ENCODE data around the gene PFKM.
A peak's percentile ranks its signal among the peaks of the same experiment; 100 is the strongest.

The PFKM gene

GRCh38 chr12:48119078-48119833 is at the start of gene PFKM:
Gene PFKM (plus strand): TSS chr12:48119364. CDS start chr12:48122775, 3,411 bp downstream.
- no peaks in the 10 kb centered on the region for H3K9me3 Mint-ChIP-seq
- H3K36me3 Mint-ChIP-seq (ENCODE audit: insufficient read depth) = peaks cover 1% of the 10 kb centered on the region
- H3K27me3 Mint-ChIP-seq = peaks cover 16% of the 10 kb centered on the region
- peak within 1 kb of the TSS; percentile 93 for H3K4me3 Mint-ChIP-seq
- H3K4me1 Mint-ChIP-seq = peaks cover 13% of the 10 kb centered on the region
- peak within 1 kb of the TSS; percentile 68 for H3K27ac Mint-ChIP-seq (ENCODE audit: low read depth)
- ATAC-seq (replicated peaks; ENCODE audit: extremely low read depth, poor library complexity, severe bottlenecking) (peak; percentile 93), DNase-seq (ENCODE audit: low spot score in 2 of 2) (peak; percentile 22 to 24)

GRCh38 chr12:48070033-48070432 is 49.1 kb upstream of the PFKM start:
- H3K4me1 Mint-ChIP-seq = peaks cover 4% of the 10 kb centered on the region
- H3K4me3 Mint-ChIP-seq = no peak overlapping the region
- H3K36me3 Mint-ChIP-seq (ENCODE audit: insufficient read depth) = peaks cover 41% of the 10 kb centered on the region
- no peaks in the 10 kb centered on the region for H3K27me3 Mint-ChIP-seq
- ATAC-seq (replicated peaks; ENCODE audit: extremely low read depth, poor library complexity, severe bottlenecking) = no peak
- DNase-seq (ENCODE audit: low spot score in 2 of 2) = no peak
- H3K27ac Mint-ChIP-seq (ENCODE audit: low read depth) = no peak overlapping the region
- H3K9me3 Mint-ChIP-seq = no peaks in the 10 kb centered on the region

DNA sequence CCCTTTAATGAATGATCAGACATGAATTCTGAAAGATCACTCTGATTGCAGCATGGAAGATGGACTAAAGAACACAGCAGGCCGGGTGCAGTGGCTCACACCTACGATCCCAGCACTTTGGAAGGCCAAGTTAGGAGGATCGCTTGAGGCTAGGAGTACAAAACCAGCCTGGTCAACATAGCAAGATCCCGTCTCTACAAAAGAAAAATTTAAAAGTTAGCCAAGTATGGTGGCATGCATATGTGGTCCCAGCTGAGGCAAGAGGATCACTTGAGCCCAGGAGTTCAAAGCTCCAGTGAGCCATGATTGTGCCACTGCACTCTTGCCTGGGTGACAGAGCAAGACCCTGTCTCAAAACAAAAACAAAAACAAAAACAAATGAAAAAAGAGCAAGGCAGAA is 48.4 kb upstream of the PFKM start:
- no peak overlapping the region for H3K27ac Mint-ChIP-seq (ENCODE audit: low read depth)
- H3K4me3 Mint-ChIP-seq = no peak overlapping the region
- H3K4me1 Mint-ChIP-seq = peaks cover 4% of the 10 kb centered on the region
- no peak for DNase-seq (ENCODE audit: low spot score in 2 of 2)
- H3K36me3 Mint-ChIP-seq (ENCODE audit: insufficient read depth) = peaks cover 36% of the 10 kb centered on the region
- no peaks in the 10 kb centered on the region for H3K27me3 Mint-ChIP-seq
- no peak for ATAC-seq (replicated peaks; ENCODE audit: extremely low read depth, poor library complexity, severe bottlenecking)
- H3K9me3 Mint-ChIP-seq = no peaks in the 10 kb centered on the region

GRCh38 chr12:48071808-48072207 is 47.4 kb upstream of the PFKM start:
- peaks cover 30% of the 10 kb centered on the region for H3K36me3 Mint-ChIP-seq (ENCODE audit: insufficient read depth)

DNA sequence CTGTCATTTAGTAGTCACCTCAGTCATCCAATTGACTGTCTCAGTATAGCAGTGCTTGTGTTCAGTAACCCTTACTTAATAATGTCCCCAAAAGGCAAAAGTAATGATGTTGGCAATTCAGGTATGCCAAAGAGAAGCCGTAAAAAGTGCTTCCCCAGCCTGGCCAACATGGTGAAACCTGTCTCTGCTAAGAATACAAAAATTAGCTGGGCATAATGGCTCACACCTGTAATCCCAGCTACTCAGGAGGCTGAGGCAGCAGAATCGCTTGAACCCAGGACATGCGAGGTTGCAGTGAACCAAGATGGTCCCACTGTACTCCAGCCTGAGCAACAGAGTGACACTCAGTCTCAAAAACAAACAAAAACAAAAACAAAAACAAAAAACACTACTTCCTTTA is 46.9 kb upstream of the PFKM start:
- DNase-seq (ENCODE audit: low spot score in 2 of 2) (no peak), ATAC-seq (replicated peaks; ENCODE audit: extremely low read depth, poor library complexity, severe bottlenecking) (no peak)
- H3K4me1 Mint-ChIP-seq = peaks cover 7% of the 10 kb centered on the region
- no peak overlapping the region for H3K4me3 Mint-ChIP-seq
- no peaks in the 10 kb centered on the region for H3K9me3 Mint-ChIP-seq
- H3K36me3 Mint-ChIP-seq (ENCODE audit: insufficient read depth) = peaks cover 29% of the 10 kb centered on the region
- no peak overlapping the region for H3K27ac Mint-ChIP-seq (ENCODE audit: low read depth)
- no peaks in the 10 kb centered on the region for H3K27me3 Mint-ChIP-seq

More at GRCh38 chr12:48071808-48072207, 47.4 kb upstream of the PFKM start:
- ATAC-seq (replicated peaks; ENCODE audit: extremely low read depth, poor library complexity, severe bottlenecking) = no peak
- no peak for DNase-seq (ENCODE audit: low spot score in 2 of 2)
- Mint-ChIP-seq H3K4me3 (no peak overlapping the region), H3K27ac (ENCODE audit: low read depth) (no peak overlapping the region), H3K27me3 (no peaks in the 10 kb centered on the region), H3K9me3 (no peaks in the 10 kb centered on the region), H3K4me1 (peaks cover 5% of the 10 kb centered on the region)

- H3K36me3 Mint-ChIP-seq (ENCODE audit: insufficient read depth) = peaks cover 26% of the 10 kb centered on the region
- DNase-seq (ENCODE audit: low spot score in 2 of 2) (no peak), ATAC-seq (replicated peaks; ENCODE audit: extremely low read depth, poor library complexity, severe bottlenecking) (no peak)
- no peak overlapping the region for H3K4me3 Mint-ChIP-seq
- no peaks in the 10 kb centered on the region for H3K27me3 Mint-ChIP-seq
- no peak overlapping the region for H3K27ac Mint-ChIP-seq (ENCODE audit: low read depth)
- H3K9me3 Mint-ChIP-seq = no peaks in the 10 kb centered on the region
- peaks cover 6% of the 10 kb centered on the region for H3K4me1 Mint-ChIP-seq
Observed at GRCh38 chr12:48074266-48074665, 44.9 kb upstream of the PFKM start.

GRCh38 chr12:48075832-48076231 is 43.3 kb upstream of the PFKM start:
- no peak overlapping the region for H3K4me3 Mint-ChIP-seq
- H3K36me3 Mint-ChIP-seq (ENCODE audit: insufficient read depth) = peaks cover 20% of the 10 kb centered on the region
- no peak overlapping the region for H3K27ac Mint-ChIP-seq (ENCODE audit: low read depth)
- no peak for ATAC-seq (replicated peaks; ENCODE audit: extremely low read depth, poor library complexity, severe bottlenecking)
- no peak for DNase-seq (ENCODE audit: low spot score in 2 of 2)
- no peaks in the 10 kb centered on the region for H3K9me3 Mint-ChIP-seq
- peaks cover 6% of the 10 kb centered on the region for H3K4me1 Mint-ChIP-seq
- H3K27me3 Mint-ChIP-seq = no peaks in the 10 kb centered on the region

GRCh38 chr12:48077111-48077510 is 42.1 kb upstream of the PFKM start:
- H3K4me3 Mint-ChIP-seq = no peak overlapping the region
- peaks cover 6% of the 10 kb centered on the region for H3K4me1 Mint-ChIP-seq
- H3K36me3 Mint-ChIP-seq (ENCODE audit: insufficient read depth) = peaks cover 20% of the 10 kb centered on the region
- H3K27me3 Mint-ChIP-seq = no peaks in the 10 kb centered on the region
- ATAC-seq (replicated peaks; ENCODE audit: extremely low read depth, poor library complexity, severe bottlenecking) (no peak), DNase-seq (ENCODE audit: low spot score in 2 of 2) (no peak)
- H3K9me3 Mint-ChIP-seq = no peaks in the 10 kb centered on the region
- no peak overlapping the region for H3K27ac Mint-ChIP-seq (ENCODE audit: low read depth)

- no peaks in the 10 kb centered on the region for H3K9me3 Mint-ChIP-seq
- H3K4me3 Mint-ChIP-seq = no peak overlapping the region
- DNase-seq (ENCODE audit: low spot score in 2 of 2) (no peak), ATAC-seq (replicated peaks; ENCODE audit: extremely low read depth, poor library complexity, severe bottlenecking) (no peak)
- H3K27ac Mint-ChIP-seq (ENCODE audit: low read depth) = no peak overlapping the region
- peaks cover 24% of the 10 kb centered on the region for H3K36me3 Mint-ChIP-seq (ENCODE audit: insufficient read depth)
- peaks cover 6% of the 10 kb centered on the region for H3K4me1 Mint-ChIP-seq
- no peaks in the 10 kb centered on the region for H3K27me3 Mint-ChIP-seq
Observed at GRCh38 chr12:48078901-48079300, 40.3 kb upstream of the PFKM start.

GRCh38 chr12:48080285-48080684 is 38.9 kb upstream of the PFKM start:
- H3K4me1 Mint-ChIP-seq = peaks cover 11% of the 10 kb centered on the region

GRCh38 chr12:48080821-48081220 is 38.3 kb upstream of the PFKM start:
- no peak overlapping the region for H3K27ac Mint-ChIP-seq (ENCODE audit: low read depth)
- DNase-seq (ENCODE audit: low spot score in 2 of 2) (no peak), ATAC-seq (replicated peaks; ENCODE audit: extremely low read depth, poor library complexity, severe bottlenecking) (no peak)
- no peaks in the 10 kb centered on the region for H3K9me3 Mint-ChIP-seq
- H3K27me3 Mint-ChIP-seq = no peaks in the 10 kb centered on the region
- H3K36me3 Mint-ChIP-seq (ENCODE audit: insufficient read depth) = peaks cover 27% of the 10 kb centered on the region
- peaks cover 11% of the 10 kb centered on the region for H3K4me1 Mint-ChIP-seq
- no peak overlapping the region for H3K4me3 Mint-ChIP-seq

More at GRCh38 chr12:48080285-48080684, 38.9 kb upstream of the PFKM start:
- peaks cover 24% of the 10 kb centered on the region for H3K36me3 Mint-ChIP-seq (ENCODE audit: insufficient read depth)
- H3K27ac Mint-ChIP-seq (ENCODE audit: low read depth) = no peak overlapping the region
- H3K27me3 Mint-ChIP-seq = no peaks in the 10 kb centered on the region
- H3K4me3 Mint-ChIP-seq = no peak overlapping the region
- no peak for ATAC-seq (replicated peaks; ENCODE audit: extremely low read depth, poor library complexity, severe bottlenecking)
- DNase-seq (ENCODE audit: low spot score in 2 of 2) = no peak
- H3K9me3 Mint-ChIP-seq = no peaks in the 10 kb centered on the region

DNA sequence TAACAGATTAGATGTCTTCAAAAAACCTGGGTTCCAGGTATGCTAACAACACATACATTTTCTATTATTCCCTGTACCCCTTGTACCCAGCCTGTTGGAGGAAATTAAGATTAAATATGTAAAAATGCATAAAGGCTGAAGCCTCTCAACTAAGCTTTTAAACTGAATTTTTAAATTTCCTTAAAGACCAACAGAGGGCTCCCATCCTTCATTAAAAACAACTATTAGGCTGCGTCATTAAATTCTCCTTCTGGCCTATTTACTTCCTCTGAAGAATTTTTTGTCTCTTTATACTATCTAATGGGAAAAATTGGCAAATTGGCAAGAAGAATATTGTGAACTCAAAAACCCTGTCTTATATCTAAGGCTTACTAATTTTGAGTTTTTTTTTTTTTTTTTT is 35.1 kb upstream of the PFKM start:
- Mint-ChIP-seq H3K9me3 (no peaks in the 10 kb centered on the region), H3K36me3 (ENCODE audit: insufficient read depth) (peaks cover 46% of the 10 kb centered on the region), H3K27ac (ENCODE audit: low read depth) (no peak overlapping the region), H3K4me3 (no peak overlapping the region), H3K27me3 (no peaks in the 10 kb centered on the region), H3K4me1 (peaks cover 5% of the 10 kb centered on the region)
- ATAC-seq (replicated peaks; ENCODE audit: extremely low read depth, poor library complexity, severe bottlenecking) = no peak
- no peak for DNase-seq (ENCODE audit: low spot score in 2 of 2)

- peaks cover 5% of the 10 kb centered on the region for H3K4me1 Mint-ChIP-seq
Observed at GRCh38 chr12:48084841-48085460, 34.2 kb upstream of the PFKM start.

More at GRCh38 chr12:48084841-48085460, 34.2 kb upstream of the PFKM start:
- DNase-seq (ENCODE audit: low spot score in 2 of 2) (no peak), ATAC-seq (replicated peaks; ENCODE audit: extremely low read depth, poor library complexity, severe bottlenecking) (no peak)
- H3K27me3 Mint-ChIP-seq = no peaks in the 10 kb centered on the region
- H3K9me3 Mint-ChIP-seq = no peaks in the 10 kb centered on the region
- H3K4me3 Mint-ChIP-seq = no peak overlapping the region
- H3K27ac Mint-ChIP-seq (ENCODE audit: low read depth) = no peak overlapping the region
- peaks cover 43% of the 10 kb centered on the region for H3K36me3 Mint-ChIP-seq (ENCODE audit: insufficient read depth)
